ENCODE data around the gene ABR. TPM values are rescaled to one million over a fixed set of nuclear protein-coding genes. Genes with fewer than 3 reads are reported as not detected.

Gene ABR
- total and polyA plus RNA-seq, 2 of the 13 experiments (the other 11 are each of a cell fraction or from before 2014, with no cell fraction given) = 12.4 to 40.4 TPM

DNA sequence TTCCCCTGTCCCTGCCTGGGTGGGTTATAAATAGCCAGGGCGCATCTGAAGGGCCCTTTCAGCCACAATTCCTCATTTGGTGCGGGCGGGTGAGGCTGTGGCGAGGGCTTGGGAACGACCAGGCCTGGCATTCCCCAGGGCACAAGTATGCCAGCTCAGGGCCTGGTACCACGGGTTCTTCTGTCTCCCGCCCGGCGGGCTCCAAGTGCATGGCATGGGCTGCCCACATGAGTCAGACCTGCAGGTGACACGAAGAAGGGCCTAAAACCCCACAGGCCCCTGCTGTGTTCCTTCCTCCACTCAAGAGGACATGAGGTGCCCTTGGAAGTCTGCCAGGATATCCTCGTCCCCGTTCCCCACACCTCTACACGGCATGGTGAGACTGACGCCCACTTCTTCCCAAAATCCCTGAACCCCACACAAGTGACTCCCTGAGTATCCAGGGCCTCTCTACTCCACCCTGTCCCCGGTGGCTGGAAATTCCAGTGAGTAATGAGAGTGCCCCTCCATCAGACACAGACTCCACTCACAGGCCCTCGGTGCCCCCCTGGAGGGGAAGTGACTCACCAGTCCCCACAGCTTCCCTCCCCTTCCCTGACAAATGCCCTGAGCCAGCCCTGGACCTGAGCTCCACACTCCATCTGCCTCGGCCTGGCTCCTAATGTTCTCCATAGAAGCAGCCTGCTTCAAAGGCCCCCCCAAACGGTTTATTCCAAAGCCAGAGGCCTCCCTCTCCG, 68.8 kb downstream of the ABR start (continued):
- TF ChIP-seq, protein P1, sequence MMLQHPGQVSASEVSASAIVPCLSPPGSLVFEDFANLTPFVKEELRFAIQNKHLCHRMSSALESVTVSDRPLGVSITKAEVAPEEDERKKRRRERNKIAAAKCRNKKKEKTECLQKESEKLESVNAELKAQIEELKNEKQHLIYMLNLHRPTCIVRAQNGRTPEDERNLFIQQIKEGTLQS (CRISPR knock-in tag; IDR thresholded peaks at IDR 0.05) = peak; percentile 70
- TF ChIP-seq, protein P2, sequence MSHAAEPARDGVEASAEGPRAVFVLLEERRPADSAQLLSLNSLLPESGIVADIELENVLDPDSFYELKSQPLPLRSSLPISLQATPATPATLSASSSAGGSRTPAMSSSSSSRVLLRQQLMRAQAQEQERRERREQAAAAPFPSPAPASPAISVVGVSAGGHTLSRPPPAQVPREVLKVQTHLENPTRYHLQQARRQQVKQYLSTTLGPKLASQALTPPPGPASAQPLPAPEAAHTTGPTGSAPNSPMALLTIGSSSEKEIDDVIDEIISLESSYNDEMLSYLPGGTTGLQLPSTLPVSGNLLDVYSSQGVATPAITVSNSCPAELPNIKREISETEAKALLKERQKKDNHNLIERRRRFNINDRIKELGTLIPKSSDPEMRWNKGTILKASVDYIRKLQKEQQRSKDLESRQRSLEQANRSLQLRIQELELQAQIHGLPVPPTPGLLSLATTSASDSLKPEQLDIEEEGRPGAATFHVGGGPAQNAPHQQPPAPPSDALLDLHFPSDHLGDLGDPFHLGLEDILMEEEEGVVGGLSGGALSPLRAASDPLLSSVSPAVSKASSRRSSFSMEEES (CRISPR knock-in tag; IDR thresholded peaks at IDR 0.05) = 0 out of 2 replicates have a peak, but pooled peaks have one; percentile 9
- TF ChIP-seq KLF16 (CRISPR knock-in tag; IDR thresholded peaks at IDR 0.05) (0 out of 4 replicates have a peak, but pooled peaks of 1 of the 2 experiments have one; percentile 27), MBNL3 (CRISPR knock-in tag; conservative IDR thresholded peaks at IDR 0.05) (no peak), SOX13 (IDR thresholded peaks at IDR 0.05) (no peak), SOX13 (CRISPR knock-in tag; conservative IDR thresholded peaks at IDR 0.05 in 1 of 2, IDR thresholded peaks at IDR 0.05 in 1 of 2) (no peak), GABPA (IDR thresholded peaks at IDR 0.05; ENCODE audit: low read depth, low read length) (no peak), GABPA (CRISPR knock-in tag; IDR thresholded peaks at IDR 0.05; ENCODE audit: low read depth) (peak; percentile 44; the same call in 1 of the 2 replicates), RBFOX2 (IDR thresholded peaks at IDR 0.05; ENCODE audit: low read depth, low read length) (peak; percentile 50; the same call in 1 of the 2 replicates), GLI4 (CRISPR knock-in tag; IDR thresholded peaks at IDR 0.05; ENCODE audit: borderline replicate concordance) (0 out of 2 replicates have a peak, but pooled peaks have one; percentile 49), EP300 (IDR thresholded peaks at IDR 0.05; ENCODE audit: low read depth in 2 of 2, low read length in 2 of 2) (0 out of 4 replicates have a peak, but pooled peaks of 1 of the 2 experiments have one; percentile 19), EP300 (CRISPR knock-in tag; IDR thresholded peaks at IDR 0.05; ENCODE audit: borderline replicate concordance) (peak; percentile 14; the same call in 1 of the 2 replicates), BORCS8-MEF2B (CRISPR knock-in tag; IDR thresholded peaks at IDR 0.05) (no peak), HNRNPL (IDR thresholded peaks at IDR 0.05; ENCODE audit: low read depth, low read length) (peak; percentile 98), JARID2 (CRISPR knock-in tag; IDR thresholded peaks at IDR 0.05; ENCODE audit: insufficient replicate concordance) (no peak), FOSL1 (CRISPR knock-in tag; IDR thresholded peaks at IDR 0.05; ENCODE audit: borderline replicate concordance) (peak; percentile 64; the same call in 1 of the 2 replicates), EED (CRISPR knock-in tag; IDR thresholded peaks at IDR 0.05) (peak; percentile 64; the same call in 1 of the 2 replicates), GATAD2A (CRISPR knock-in tag; IDR thresholded peaks at IDR 0.05) (peak; percentile 56), FOSL2 (CRISPR knock-in tag; IDR thresholded peaks at IDR 0.05) (peak; percentile 96), TEAD3 (CRISPR knock-in tag; optimal IDR thresholded peaks at IDR 0.05; ENCODE audit: borderline replicate concordance) (peak; percentile 13), SRY (CRISPR knock-in tag; IDR thresholded peaks at IDR 0.05) (peak; percentile 49; the same call in 1 of the 2 replicates), ZNF556 (CRISPR knock-in tag; IDR thresholded peaks at IDR 0.05; ENCODE audit: borderline replicate concordance) (0 out of 2 replicates have a peak, but pooled peaks have one; percentile 30)
- TF ChIP-seq, protein P3, sequence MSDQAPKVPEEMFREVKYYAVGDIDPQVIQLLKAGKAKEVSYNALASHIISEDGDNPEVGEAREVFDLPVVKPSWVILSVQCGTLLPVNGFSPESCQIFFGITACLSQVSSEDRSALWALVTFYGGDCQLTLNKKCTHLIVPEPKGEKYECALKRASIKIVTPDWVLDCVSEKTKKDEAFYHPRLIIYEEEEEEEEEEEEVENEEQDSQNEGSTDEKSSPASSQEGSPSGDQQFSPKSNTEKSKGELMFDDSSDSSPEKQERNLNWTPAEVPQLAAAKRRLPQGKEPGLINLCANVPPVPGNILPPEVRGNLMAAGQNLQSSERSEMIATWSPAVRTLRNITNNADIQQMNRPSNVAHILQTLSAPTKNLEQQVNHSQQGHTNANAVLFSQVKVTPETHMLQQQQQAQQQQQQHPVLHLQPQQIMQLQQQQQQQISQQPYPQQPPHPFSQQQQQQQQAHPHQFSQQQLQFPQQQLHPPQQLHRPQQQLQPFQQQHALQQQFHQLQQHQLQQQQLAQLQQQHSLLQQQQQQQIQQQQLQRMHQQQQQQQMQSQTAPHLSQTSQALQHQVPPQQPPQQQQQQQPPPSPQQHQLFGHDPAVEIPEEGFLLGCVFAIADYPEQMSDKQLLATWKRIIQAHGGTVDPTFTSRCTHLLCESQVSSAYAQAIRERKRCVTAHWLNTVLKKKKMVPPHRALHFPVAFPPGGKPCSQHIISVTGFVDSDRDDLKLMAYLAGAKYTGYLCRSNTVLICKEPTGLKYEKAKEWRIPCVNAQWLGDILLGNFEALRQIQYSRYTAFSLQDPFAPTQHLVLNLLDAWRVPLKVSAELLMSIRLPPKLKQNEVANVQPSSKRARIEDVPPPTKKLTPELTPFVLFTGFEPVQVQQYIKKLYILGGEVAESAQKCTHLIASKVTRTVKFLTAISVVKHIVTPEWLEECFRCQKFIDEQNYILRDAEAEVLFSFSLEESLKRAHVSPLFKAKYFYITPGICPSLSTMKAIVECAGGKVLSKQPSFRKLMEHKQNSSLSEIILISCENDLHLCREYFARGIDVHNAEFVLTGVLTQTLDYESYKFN (CRISPR knock-in tag; conservative IDR thresholded peaks at IDR 0.05) = 0 out of 2 replicates have a peak, but pooled peaks have one; percentile 15
- TF ChIP-seq, protein P4, sequence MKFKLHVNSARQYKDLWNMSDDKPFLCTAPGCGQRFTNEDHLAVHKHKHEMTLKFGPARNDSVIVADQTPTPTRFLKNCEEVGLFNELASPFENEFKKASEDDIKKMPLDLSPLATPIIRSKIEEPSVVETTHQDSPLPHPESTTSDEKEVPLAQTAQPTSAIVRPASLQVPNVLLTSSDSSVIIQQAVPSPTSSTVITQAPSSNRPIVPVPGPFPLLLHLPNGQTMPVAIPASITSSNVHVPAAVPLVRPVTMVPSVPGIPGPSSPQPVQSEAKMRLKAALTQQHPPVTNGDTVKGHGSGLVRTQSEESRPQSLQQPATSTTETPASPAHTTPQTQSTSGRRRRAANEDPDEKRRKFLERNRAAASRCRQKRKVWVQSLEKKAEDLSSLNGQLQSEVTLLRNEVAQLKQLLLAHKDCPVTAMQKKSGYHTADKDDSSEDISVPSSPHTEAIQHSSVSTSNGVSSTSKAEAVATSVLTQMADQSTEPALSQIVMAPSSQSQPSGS (CRISPR knock-in tag; IDR thresholded peaks at IDR 0.05) = no peak
